22Rv1 (cell line): ENCODE results near the gene NUTM2G.
"Not testable (repeated sequence)": the region's sequence is repeated elsewhere in the genome, so short reads cannot be mapped to it uniquely, and the experiment has no call there.

Source experiments
- ZFX ChIP-seq: fragments of 450-650 bp; IDR thresholded peaks from 2 replicates; pipeline ENCODE4 v1.6.1; 2017; ENCODE audit warnings: antibody characterized with exemption, borderline replicate concordance
- TF ChIP-seq, protein P1 (sequence below): fragments of 450-650 bp; IDR thresholded peaks from 2 replicates; pipeline ENCODE4 v1.5.1; 2017; ENCODE audit warnings: mild to moderate bottlenecking

DNA sequence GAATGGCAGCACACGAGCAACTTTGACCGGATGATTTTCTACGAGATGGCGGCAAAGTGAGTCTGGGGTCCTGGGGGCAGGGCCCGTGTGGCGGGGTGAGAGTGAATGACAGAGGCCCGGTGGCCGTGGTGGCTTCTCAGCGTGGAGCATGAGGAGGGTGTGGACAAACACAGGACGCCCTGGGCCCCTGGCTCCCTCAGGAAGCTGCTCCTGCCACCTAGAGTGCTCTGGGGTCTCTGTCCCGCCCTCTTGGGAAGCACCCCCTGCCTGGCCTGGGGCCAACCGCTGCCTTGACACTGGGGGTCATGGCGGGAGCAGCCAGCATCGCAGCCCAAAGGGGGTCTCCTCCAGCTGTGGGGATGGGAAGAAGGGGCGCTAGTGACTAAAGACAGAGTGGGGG lies 6.8 kb downstream of the NUTM2G start:
- TF ChIP-seq, protein P1, sequence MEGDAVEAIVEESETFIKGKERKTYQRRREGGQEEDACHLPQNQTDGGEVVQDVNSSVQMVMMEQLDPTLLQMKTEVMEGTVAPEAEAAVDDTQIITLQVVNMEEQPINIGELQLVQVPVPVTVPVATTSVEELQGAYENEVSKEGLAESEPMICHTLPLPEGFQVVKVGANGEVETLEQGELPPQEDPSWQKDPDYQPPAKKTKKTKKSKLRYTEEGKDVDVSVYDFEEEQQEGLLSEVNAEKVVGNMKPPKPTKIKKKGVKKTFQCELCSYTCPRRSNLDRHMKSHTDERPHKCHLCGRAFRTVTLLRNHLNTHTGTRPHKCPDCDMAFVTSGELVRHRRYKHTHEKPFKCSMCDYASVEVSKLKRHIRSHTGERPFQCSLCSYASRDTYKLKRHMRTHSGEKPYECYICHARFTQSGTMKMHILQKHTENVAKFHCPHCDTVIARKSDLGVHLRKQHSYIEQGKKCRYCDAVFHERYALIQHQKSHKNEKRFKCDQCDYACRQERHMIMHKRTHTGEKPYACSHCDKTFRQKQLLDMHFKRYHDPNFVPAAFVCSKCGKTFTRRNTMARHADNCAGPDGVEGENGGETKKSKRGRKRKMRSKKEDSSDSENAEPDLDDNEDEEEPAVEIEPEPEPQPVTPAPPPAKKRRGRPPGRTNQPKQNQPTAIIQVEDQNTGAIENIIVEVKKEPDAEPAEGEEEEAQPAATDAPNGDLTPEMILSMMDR: not testable (repeated sequence)
- TF ChIP-seq ZFX: not testable (repeated sequence)
